Cerebellar cortex (tissue), 1 donor: ENCODE measurements around the gene IQCH.

Source experiments
- DNase-seq: peaks from one replicate; pipeline ENCODE4 v3.0.0-alpha.2; 2015; ENCODE audit warnings: low spot score

The IQCH gene

DNA sequence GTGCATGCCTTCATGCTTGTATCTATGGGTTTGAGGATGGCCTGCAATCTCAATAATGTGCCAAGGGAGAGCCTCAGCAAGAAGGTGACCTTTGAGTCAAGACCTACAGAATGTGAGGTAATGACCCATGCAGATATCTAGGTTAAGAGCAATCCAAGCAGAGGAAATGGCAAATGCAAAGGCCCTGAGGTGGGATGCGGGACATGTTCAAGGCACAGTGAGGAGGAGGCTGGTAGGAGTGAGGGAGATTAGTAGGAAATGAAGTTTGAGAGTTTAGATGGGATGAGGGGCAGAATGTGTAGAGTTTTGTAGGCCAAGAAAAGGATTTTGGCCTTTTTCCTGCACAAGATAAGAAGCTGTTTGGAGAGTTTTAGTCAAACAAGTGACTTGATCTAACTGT is 283.2 kb downstream of the IQCH start:
- DNase-seq = no peak

DNA sequence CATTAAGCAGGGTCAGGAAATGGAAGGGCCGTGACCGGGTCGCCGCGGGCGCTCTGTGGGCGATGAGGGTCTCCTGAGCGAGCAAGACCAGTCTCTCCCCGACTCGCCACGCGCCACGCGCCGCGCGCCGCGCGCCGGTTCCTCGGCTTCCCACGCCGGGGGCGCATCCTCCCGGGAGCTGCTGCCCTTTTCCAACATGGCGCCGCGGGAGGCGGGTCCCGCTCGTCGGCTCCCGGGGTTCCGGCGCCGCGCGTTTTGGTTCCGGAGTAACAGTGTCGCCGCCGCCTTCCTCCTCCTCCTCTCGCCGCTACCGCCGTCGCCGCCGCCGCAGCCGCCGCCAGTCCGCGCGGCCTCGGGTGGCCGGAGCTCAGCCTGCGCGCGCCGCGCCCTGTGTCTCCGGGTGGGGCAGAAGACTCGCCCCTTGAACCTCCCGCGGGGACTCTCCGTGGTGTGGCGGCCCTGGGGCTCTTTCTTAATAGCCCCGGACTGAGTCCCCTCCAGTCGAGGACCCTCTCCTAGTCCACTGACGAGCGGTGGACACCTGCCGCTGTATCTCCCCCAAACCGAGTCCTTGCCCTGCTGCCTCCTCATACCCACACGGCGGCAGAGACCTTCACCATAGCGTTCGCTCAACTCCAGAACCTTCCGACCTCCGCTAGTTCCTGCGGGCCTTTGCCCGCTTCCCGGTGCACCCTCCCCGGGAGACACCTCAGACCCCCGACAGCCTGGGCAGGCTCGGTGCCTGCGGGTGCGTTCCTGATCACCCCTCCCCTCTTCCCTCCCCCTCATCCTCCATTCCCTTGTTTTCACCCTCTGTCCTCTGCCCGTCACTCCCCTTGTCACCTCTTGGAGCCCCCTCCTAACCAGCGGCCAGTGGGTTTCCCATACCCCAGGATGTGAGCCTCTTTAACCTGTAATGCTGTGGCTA is 288.1 kb downstream of the IQCH start, which contains the start of gene MAP2K5:
TSS of gene MAP2K5 (plus strand) at position 284 of the 928 bp plus-strand sequence. CDS start at position 917, 633 bp downstream.
- peak; percentile 81 for DNase-seq

DNA sequence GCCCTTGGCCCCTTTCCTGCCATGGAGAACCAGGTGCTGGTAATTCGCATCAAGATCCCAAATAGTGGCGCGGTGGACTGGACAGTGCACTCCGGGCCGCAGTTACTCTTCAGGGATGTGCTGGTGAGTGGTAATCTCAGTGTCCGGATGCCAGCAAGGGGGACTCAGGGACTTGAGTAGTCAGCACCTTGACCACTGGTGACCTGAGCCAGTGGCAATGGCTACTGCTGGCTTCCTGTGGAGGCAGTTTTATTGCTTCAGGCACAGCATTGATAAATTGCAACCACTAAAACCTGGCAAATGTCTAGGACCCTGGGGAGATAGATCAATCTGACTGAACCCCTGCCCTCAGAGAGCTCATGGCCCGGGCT is 288.7 kb downstream of the IQCH start:
- DNase-seq = peak; percentile 46

DNA sequence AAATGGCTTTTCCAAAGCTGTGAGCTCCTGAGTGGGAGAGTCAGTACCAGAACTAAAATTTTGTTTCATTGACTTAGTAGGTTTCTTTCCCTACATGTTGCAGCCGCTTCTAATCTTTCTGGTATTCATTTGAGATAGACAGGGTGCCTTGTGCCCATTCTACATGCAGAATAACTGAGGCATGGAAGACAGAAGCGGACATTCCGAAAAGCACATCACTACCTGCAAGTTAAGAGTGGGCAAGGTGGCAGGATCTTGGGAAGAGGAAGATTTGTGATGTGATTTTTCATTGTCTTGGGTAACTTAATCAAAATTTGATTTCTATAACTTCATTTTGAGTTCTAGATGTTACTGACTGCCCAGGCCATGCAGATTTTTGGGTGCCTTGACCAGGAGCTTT is 289.9 kb downstream of the IQCH start:
- no peak for DNase-seq

DNA sequence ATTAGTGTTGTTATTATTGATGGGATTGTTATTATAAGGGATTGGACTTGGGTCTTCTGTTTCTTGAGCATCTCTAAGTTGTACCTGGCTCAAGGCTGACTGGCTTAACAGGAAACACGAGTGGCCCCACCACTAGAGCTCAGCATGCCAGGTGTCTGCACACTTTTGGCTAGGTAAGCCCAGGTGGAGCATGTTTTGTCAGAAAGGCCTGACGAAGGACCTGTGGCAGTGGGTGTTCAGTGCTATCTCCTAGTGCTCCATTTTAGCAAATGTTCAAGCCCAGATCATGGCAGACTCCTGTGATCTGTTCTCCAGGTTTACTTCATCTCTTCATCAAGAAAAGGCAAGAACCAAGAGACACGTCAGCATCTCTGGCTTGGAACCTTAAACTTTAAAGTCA is 291.3 kb downstream of the IQCH start:
- DNase-seq = no peak

DNA sequence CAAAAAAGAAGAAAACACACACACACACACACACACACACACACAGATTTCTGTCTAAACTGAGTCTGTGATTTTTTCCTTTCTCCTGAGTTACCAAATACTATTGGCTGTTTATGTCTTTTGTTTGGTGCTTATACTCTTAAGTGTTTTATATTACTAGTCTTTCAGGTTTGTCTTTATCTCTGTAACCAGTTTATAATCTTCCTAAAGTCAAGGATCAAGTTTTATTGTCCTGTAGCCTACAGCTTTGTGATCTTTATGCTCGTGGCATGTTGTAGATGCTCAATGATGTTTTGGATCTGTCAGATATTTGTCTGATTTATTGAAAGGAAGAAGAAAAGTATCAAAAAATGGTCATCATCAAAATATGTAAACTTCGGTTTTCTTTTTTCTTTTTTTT is 292.5 kb downstream of the IQCH start:
- DNase-seq = no peak

DNA sequence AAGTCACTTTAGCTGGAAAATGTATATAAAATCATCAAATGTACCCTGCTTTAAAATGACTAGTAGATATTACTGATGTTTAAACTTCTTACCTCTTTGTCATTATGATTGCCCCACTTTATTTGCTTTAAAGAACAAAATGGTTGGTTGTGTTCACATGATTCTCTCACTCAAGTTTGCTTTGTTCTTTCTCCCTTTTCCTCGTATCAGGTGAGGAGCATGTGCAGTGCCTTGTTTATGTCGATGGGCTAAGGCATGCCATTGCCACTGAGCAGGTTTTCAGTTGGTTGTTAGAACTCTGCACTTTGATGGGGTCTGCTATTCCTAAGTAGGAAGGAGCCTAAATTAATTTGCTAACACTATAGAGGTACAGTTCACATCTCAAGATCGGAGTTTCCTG is 293.2 kb downstream of the IQCH start:
- peak; percentile 37 for DNase-seq

DNA sequence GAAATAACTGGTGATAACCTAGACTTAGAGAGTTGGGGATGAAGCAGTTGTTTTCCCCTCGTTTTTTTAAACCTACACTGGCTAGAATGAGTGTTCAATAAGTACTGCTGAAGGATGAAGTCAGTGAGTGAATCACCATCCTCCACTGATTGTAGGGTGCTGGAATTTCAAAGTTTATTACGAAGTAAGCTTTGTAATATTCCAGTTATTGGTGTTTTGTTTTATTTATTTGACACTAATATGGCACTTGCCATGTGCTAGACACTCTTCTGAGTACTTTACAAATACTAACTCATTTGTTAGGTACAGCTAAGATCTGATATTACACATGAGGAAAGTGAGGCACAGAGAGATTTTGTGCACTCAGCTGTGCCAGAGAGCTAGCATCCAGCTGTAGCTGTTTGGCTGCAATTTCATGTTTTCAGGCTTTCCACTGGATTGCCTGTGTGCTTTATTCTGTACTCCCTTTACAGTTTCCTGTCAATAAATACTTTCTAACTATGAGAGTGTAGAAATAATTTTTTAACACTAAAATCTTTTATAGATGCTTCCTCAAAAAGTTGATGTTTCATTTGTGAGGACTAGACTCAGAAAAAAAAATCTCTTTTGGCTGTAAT is 293.8 kb downstream of the IQCH start:
- no peak for DNase-seq

DNA sequence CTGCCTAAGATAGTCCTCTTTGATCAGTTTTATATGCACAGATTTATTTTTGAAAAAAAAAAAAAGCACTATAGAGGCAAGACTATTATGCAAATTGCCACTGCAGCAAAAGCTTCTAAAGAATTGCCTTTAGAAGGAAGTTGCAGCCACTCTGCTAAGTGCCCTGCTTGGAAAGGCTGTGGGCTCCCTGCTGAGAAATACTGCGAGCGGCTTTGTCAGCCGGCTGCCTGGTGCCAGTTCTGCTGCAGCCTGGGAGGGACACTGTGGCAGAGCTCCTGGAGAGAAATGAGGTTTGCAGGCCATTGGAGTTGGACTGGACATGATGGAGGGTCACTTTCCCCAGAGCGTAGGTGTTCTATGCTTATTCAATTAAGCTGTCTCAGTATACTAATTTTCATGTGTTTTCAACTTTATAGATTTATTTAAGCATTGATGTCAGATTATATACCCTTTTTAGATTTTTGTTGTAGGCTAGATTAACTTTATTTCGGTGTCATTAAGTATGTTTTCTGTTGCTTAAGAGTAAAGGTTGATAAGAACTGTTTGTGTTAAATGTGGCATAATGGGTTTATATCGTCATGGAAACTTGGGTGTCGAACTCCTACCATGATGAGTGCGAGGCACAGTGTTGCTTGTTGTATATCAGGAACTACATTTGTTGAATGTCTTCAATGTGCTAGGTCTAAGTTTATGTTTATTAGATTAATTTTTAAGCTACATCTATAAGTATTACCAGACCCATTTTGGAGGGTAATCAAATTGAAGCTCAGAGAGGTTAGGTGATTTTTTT is 294.5 kb downstream of the IQCH start:
- DNase-seq = peak; percentile 85

DNA sequence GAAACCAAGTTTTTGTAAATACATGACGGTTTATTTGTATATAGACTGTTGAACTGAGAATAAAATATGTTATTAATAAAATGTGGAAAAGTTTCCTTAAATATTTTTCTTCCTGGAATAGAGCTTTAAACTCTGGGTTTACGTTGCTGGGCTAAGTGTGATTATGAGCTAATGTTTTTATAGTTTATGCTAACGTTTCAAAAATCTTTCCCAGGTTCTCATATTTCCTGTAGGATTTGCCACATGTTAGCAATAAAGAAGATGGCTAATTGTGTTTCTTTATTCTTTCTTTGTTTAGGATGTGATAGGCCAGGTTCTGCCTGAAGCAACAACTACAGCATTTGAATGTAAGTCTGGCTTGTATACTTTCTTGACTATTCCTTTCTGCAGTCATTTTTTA is 295.1 kb downstream of the IQCH start:
- no peak for DNase-seq

DNA sequence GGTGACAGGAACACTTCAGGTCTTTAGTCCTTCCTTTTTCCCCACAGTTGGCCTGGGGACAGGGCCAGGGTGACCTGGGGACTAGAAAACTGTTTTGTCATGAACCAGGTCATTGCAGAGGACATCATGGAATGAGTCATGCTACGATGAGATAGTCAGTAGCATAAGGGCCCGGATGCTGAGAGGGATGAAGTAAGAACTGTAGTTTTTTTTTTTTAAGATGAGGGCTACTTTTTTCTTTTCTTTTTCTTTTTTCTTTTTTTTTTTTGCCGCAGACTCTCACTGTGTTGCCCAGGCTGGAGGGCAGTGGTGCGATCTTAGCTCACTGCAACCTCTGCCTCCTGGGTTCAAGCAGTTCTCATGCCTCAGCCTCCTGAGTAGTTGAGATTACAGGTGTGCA is 295.9 kb downstream of the IQCH start:
- no peak for DNase-seq

DNA sequence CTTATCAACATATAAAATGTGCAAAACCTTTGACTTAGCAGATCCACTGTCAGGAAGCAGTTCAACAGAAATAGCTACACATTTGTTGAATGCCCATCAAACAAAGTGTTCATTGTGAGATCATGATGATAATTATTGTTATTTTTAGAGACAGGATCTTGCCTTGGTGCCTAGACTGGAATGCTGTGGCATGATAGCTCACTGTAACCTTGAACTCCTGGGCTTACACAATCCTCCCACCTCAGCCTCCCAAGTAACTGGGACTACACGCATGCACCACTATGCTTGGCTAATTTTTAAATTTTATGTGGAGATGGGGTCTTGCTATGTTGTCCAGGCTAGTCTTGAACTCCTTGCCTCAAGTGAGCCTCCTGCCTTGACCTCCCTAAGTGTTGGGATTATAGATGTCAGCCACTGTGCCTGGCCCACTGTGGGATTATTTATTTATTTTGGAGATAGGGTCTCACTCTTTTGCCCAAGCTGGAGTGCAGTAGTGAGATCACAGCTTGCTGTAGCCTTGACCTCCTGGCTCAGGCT is 296.7 kb downstream of the IQCH start:
- DNase-seq = no peak
